Fibroblast of mammary gland (primary cell): ENCODE results near the gene ASB3.
A peak's percentile ranks its signal among the peaks of the same experiment; 100 is the strongest.

Source experiments
- DNase-seq: peaks from one replicate; pipeline ENCODE4 v3.0.0-alpha.2; 2010; ENCODE audit warnings: low read depth
- H3K4me3 ChIP-seq: 2 replicates; pipeline ENCODE4 v1.5.1; 2011; ENCODE audit warnings: low read depth, mild to moderate bottlenecking, low read length, moderate library complexity; ENCODE audit not compliant: control insufficient read depth
- TF ChIP-seq, protein P1 (sequence below): conservative IDR thresholded peaks from 2 replicates; pipeline ENCODE4 v1.5.1; 2011; ENCODE audit warnings: low read depth, low read length, inconsistent platforms; ENCODE audit not compliant: control insufficient read depth, insufficient read depth

The ASB3 gene

GRCh38 chr2:53744395-53745065, 42.2 kb downstream of the ASB3 start:
- DNase-seq = peak; percentile 25
- H3K4me3 ChIP-seq = no peak overlapping the region
- TF ChIP-seq, protein P1, sequence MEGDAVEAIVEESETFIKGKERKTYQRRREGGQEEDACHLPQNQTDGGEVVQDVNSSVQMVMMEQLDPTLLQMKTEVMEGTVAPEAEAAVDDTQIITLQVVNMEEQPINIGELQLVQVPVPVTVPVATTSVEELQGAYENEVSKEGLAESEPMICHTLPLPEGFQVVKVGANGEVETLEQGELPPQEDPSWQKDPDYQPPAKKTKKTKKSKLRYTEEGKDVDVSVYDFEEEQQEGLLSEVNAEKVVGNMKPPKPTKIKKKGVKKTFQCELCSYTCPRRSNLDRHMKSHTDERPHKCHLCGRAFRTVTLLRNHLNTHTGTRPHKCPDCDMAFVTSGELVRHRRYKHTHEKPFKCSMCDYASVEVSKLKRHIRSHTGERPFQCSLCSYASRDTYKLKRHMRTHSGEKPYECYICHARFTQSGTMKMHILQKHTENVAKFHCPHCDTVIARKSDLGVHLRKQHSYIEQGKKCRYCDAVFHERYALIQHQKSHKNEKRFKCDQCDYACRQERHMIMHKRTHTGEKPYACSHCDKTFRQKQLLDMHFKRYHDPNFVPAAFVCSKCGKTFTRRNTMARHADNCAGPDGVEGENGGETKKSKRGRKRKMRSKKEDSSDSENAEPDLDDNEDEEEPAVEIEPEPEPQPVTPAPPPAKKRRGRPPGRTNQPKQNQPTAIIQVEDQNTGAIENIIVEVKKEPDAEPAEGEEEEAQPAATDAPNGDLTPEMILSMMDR = no peak

DNA sequence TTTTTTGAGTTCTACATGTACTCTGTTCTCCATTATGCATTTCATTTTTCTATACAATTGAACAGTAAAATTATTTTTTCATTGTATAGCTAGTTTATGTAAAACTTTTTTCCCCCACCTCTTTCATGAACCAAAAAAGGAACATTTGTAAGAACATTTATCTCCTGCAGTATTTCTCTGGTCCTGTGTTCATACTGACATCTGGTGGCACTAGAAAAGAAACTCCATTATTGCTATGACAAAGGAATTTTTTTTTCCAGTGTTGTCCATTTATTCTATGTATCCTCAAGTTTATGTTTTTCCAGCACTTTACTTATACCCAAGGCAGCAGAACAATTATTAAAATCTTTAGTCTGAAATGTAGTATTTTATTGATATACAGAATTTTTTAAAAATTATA, 46.6 kb downstream of the ASB3 start:
- DNase-seq = peak; percentile 52
- no peak overlapping the region for H3K4me3 ChIP-seq
- TF ChIP-seq, protein P1 = peak; percentile 41

DNA sequence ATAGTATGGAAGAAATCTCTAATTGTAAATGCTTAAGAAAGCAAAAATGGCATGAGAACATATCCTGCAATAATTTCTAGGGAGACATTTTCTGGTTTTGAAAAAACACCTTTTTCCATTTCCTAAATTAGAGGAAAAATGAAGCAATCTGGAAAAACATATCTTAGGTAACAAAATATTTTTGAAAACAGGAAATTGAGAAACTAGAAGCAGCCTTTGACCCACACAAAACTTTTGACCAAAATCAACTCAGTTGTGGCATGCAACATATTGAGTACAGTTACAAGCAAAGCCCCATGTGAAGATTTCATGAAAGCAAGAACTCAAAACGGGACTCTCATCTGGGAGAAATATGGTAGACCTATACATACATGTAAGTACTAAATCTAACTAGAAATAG, 47.7 kb downstream of the ASB3 start:
- no peak overlapping the region for H3K4me3 ChIP-seq
- no peak for DNase-seq
- TF ChIP-seq, protein P1 = no peak

GRCh38 chr2:53737091-53737490, 49.7 kb downstream of the ASB3 start:
- TF ChIP-seq, protein P1 = no peak
- no peak overlapping the region for H3K4me3 ChIP-seq
- no peak for DNase-seq

- TF ChIP-seq, protein P1 = no peak
- H3K4me3 ChIP-seq = no peak overlapping the region
- DNase-seq = no peak
Observed at GRCh38 chr2:53729143-53729762, 57.5 kb downstream of the ASB3 start.

DNA sequence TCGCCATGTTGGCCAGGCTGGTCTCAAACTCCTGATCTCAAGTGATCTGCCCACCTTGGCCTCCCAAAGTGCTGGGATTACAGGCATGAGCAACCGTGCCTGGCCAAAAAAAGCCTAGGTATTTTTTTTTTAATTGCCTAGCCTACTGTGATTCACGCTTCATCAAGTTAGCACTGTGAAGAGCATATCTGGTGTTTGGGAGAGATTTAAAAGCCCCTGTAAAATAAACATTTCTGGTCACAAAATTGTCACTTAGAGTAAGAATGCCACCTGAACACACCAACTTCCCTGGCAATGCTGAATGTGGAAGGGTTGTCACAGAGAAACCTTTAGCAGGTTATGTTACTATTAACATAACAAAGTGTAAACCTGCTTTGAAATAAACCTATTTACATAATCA, 58.8 kb downstream of the ASB3 start:
- H3K4me3 ChIP-seq = no peak overlapping the region
- TF ChIP-seq, protein P1 = no peak
- no peak for DNase-seq
